Stimulated activated CD4-positive, alpha-beta T cell treated with anti-CD3 and anti-CD28 coated beads, Interleukin-4, amount 100 ng/mL, for 48 hours (primary cell): ENCODE data around the gene CMTM2.

Experiments
- DNase-seq, 2 donors: peaks; one replicate each; pipeline ENCODE4 v3.0.0-alpha.2; 2020; ENCODE audit warnings: low read depth in 2 of 2

The CMTM2 gene, protein sequence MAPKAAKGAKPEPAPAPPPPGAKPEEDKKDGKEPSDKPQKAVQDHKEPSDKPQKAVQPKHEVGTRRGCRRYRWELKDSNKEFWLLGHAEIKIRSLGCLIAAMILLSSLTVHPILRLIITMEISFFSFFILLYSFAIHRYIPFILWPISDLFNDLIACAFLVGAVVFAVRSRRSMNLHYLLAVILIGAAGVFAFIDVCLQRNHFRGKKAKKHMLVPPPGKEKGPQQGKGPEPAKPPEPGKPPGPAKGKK

DNA sequence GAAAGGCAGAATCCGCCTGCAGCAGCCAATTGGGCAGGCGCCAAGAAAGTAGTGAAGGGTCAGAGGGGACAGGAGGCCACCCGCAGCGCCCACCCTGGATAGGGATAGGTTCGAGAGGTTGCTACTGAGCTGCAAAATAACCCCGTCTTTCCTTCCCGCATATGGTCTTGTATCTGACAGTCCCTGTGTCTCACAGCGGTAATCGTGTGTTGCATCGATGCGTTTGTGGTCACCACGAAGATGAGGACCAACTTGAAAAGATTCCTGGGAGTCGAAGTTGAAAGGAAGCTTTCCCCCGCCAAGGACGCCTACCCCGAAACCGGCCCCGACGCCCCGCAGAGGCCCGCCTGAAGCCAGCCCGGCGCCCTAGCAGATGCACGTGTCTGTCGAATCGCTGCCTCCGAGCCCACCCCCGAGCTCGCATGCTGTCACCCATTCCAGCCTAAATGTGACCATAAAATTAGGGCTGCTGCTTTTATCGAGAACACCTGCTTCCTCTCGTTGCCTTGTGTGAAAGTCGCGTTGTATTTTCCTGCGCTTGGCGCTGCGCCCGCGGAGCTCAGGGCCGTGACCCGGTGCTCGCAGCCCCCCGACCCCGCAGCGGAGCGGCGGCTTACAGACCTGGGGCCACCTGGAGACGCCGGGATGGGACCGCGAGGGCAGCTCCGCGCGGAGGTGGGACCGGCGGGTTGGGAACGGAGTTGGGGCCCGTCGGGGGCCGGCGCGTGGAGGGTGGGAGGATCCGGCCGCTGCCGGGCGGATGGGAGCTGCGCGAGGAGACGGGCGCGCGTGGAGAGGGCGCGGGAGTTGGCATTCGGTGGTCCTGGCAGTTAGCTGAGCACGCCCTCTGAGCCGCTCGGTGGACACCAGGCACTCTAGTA is at the start of gene CMTM2:
CMTM2 (plus strand) TSS at position 813 of the 881 bp plus-strand sequence. CDS start 145 bp downstream, outside the sequence.
- no peak for DNase-seq

DNA sequence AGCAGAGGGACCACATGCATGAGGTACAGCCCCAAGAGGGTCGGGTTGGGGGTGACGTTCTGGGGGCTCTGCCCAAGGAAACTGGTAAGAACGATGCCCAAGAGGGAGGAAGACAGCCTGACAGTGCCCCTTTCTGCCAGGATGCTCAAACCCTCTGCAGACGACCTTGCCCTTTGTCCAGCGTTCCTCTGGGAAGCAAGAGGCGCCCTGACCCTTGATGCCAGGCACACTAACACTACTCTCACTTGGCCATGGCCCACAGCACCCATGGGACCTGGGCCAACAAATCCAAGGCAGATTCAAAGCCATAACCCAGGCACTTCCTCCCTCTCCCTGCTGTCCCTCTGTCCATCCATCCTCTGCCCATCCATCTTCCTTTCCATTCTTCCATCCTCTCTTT is 49.8 kb upstream of the CMTM2 start:
- no peak for DNase-seq

DNA sequence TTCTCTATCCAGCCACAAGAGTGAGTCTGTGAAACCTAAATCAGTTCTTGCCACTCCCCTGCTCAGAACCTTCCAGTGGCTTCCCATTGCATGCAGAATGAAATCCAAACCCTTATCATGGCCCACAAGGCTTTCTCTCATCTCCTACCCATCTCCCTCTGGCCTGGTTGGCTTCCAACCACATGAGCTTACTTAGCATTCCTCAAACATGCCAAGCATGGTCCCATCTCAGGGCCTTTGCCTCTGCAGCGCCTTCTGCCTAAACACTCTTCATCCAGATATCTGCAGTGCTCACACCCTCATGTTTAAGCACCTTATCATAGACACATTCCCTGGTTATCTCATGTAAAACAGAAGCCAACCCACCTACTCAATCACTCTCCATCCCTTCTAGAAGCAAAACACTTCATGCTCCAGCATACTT is 44.9 kb upstream of the CMTM2 start:
- no peak for DNase-seq

DNA sequence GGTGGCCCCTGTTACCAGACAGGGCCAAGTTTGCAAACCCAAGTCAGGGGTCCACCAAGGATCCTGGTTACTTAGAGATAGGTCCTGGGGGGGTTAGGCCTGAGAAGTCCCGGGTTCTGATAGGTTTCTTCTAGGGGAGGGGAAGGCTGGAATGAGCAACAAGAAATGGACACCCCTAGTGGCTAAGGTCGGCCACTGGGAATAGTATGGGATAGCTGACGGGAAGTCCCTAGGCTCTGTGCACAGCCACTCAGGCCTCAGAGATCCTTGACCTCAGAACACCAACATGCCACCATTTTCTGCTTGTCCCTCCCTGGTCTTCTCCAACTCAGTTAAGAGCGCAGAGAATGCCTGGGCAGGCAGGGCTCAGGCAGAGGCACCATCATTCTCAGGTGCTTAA is 42.7 kb upstream of the CMTM2 start:
- no peak for DNase-seq

DNA sequence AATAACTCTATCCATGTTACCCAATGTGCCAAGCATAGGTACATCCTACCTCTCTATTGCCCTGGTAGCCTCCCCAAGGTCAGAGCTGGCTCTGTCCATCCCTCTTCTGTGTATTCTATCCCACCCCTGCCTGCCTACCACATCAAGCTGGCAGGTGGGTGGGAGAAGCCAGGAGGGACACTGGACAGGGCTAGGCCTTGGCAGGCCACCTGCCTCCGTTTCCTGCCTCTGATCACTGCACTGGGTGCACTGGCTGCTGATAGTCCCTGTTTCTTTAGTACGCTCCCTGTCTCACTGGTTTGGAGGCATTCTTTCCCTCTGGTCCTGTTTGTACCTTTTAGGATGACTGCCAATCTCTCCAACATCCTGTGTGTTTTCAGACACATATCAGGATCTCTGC is 42.0 kb upstream of the CMTM2 start:
- DNase-seq = no peak

DNA sequence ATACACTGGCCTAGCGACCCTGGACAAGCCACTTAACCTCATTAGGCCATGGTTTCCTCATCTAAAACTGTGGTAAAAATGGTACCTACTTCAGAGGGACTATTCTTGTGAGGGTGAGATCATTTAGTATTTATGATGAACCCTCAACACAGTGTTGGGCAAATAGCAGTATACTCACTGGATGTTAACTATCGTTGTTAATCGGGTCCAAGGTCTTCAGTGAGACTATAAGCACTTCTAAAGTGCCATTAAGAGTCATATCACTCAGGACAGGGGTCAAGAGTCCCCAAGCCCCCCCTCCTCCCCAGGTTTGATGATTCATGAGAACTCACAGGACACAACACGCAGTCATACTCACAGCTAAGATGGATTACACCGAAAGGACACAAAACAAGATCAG is 40.4 kb upstream of the CMTM2 start:
- DNase-seq = no peak

DNA sequence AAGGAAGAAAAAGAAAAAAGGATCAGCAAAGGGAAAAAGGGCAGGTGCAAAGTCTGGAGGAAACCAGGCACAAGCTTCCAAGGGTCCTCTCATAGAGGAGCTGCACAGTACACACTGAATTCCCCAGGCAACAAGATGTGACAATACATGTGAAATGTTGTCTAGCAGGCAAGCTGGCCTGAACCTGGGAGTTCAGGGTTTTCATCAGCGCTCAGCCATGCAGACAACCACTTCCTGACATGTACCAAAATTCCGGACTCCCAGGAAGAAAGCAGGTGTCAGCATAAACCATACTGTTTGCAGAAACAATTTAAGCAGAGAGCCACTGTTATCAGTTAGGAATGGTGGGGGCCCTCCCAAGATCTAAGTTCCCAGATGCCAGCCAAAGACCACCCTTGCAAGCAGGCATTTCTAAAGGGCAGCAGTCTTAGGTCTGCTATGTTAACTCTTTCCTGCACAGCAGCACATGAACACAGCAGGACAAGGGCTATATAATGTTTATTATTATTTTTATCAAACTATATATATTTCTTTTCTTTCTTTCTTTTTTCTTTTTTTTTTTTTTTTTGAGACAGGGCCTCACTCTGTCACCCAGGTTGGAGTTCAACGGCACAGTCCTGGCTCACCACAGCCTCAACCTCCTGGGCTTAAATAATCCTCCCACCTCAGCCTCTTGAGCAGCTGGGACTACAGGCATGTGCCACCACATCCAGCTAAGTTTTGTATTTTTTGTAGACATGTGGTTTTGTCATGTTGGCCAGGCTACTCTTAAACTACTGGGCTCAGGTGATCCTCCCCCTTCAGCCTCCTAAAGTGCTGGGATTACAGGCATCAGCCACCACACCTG is 39.4 kb upstream of the CMTM2 start:
- DNase-seq = no peak

DNA sequence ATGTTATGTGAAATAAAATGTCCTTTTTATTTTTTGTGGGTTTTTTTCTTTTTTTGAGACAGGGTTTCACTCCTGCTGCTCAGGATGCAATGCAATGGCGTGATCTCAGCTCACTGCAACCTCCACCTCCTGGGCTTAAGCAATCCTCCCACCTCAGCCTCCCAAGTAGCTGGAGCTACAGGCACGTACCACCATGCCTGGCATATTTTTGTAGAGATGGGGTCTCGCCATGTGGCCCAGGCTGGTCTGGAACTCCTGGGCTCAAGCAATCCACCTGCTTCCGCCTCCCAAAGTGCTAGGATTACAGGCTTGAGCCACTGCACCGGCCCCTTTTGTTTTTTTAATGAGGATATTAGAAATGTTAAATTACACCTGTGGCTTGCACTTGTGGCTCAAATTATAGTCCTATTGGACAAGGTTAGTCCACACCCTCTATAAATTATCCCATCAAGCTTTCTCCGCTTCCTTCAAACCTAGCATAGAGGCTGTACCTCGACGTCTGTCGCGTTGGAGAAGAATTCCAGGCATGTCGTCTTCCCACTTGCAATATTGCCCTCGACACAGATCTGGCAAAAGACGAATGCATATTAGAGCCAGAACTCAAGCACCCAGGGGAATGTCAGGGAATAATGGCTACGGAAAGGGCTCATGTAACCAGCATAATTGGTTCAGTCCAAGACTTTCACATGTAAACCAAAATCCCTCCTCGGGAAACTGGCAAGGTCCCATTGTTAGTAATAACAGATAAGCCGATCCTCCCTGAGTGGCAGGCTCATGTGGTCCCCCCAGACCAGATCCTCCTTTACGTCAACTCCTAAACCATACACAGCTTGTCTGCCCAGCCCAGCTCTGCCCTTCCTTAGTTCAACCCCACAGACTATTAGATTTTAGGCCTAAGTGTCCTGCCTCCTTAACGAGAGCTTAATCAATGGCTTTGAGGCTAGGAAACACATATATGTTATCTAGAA is 37.6 kb upstream of the CMTM2 start:
- no peak for DNase-seq

DNA sequence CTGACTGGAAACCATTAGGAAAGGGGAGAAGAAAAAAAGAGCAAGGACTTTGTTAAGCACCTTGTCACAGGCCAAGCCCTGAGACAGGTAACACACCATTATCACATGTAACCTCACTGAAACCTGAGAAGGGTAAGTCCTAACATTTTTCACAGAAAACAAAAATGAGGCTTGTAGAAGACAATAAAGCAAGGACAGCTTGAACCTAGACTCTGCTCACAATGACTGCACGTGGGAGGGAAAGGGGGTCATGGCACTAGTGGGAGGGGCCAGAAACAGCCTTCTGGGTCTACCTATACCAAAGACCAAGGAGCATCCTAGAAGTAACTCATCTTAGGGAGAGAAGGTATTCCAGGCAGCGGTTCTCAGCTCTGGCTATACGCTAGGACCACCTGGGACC is 36.9 kb upstream of the CMTM2 start:
- DNase-seq = no peak

DNA sequence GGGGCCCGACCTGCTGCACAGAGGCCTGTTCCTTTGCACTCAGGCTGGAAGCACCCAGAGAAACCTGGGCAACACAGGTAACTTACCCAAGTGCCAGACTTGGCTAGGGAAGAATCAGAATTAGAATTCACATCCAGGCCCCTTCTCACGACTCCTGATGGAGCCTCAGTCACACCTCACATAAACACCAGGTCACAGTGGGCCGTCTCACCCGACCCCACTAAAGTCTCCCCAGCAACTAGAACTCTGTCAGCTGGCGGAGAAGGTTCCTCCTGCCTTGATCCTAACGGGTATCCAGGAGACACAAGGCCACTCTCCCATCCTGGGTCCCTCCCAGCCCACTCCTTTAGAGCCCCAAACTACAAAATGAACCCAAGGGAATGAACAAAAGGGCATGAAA is 35.7 kb upstream of the CMTM2 start:
- DNase-seq = no peak

DNA sequence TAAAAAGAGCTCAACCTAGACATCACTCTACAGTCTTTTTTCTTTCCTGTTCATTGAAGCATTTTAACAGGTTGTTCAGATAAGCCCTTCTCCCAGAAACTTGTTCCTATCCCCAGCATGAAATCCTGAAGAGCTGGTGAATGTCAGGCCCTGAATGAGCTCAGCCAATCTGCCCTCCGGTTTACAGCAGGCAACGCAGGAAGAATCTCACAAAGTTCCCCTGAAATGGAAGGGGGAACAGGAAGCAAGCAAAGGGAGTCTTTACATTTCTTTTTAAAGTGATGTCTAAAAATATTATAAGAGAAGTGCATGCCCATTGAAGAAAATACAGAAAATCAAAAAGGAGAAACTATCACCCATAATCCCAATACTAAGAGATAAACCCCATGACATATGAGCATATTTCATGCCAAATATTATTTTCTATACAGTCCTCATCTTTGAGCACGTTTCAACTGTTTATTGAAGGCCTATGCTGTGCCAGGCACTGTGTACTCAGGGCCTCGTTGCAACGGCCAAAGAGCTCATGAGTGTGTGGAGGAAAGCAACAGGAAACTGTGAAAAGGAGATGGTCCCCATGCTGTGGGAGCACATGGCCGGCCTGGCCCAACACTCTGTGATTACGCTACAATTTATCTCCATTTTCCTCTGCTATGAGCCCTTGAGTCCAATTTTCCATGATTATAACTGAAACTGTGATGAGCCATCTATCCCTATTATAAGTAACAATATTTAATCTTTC is 35.1 kb upstream of the CMTM2 start:
- no peak for DNase-seq

DNA sequence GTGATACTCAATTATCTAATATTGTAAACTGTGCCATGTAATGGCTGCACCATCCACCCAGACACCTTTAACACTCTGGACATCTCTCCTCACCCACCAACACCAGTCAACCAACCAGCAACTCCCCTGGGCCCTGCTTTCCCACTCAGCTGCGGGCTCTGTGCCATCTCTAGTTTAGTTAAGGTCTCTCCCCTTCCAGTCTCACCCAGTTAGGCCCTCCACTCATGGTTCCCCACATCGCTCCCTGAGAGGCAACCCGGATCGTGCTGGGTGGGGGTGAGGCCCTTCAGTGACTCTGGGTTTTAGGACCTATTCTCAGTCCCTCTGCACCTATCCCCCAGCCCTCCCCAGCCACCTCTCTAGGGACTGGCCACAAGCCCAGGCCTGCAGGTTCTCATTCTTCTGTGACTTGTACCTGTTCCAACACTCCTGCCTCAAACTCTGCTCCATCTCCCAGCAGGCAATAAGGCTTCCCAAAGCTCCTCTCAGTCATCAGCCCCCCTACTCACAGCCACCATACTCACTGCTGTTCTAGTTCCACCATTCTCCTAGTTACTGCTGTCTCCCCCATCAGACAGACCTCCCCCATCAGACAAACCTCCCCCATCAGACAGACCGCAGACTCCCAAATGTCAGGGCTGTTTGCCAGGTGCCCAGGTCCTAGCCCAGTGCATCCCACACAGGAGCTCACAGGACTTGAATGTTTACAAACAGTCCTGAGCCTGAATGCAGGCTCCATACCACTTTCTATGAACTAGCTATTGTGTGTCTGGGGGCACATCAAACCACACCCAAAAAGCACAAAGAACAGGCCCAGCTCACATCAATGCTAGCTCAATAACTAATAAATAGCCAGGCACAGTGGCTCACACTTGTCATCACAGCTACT is 31.9 kb upstream of the CMTM2 start:
- DNase-seq = no peak

DNA sequence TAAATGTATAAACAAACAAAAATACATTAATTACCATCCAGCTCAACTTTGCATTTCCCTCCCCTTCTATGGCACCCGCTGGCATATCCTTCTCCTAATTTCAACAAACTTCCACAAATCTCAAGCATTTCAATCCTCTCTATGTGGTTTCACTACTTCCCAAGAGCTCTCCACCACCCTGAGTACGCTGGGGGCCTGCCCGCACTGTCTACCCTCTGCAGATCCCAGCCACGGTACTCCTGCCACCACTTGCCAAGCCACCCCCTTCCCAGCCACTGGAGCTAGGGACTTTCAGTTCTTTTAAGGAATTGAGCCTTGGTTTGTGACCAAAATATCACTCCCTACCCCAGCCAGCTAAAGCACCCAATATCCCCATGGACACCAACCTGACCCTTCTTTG is 31.2 kb upstream of the CMTM2 start:
- no peak for DNase-seq

DNA sequence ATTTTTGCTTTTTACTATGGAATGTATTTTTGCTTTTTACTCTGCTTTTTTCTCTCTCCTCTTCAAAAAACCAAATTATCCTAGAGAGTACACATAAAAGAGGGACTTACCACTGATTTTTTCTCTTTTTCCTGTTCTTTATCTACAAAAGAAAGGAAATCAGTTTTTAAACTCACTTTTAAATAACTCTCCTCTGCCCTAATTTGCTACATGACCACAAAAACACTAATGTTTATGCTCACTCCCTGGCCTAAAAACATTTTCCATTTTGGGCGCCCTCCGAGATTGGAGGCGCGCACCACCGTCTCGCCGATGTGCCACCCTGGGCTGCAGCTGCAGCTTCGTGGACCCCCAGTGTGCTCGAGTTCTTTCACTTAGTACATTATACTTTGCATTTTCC is 30.4 kb upstream of the CMTM2 start:
- no peak for DNase-seq

DNA sequence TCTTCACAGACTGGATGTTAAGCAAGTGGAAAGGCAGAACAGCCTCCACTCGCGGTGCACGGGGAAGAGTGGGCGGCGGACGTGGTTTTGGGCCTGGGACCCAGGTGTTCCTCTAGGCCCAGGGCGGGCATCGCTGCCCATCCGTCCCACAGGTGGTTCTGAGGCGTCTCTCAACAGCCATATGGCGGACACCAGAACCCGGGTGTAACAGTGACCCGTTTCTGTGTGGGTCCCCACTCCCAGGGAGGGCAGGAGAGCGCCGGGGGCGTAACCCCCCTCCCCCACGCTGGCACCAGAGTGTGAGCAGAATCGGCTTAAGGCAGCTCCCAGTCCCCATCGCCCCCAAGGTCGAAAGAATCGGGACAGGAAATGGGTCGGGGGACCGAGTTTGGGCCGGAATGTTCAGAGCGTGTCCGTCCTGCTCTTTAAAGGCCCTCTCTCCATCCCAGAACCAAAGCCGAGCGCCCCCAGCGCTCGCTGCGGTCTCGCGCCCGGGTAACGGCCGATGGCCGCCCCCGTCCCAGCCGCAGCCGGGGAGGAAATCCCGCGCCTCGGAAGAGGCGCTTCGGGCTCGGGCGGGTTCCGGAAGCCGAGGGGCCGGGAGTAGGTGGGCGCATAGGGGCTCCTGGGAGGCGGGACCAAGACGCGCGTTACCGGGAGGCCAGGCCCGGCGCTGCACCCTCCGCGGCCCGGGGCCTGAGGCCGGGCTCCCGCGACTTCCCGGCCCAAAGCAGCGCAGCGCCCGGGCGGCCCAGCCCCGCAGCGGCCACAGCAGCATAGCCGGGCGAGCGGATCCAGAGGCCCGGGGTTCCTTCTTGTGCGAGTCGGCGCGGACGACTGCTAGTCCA is 29.8 kb upstream of the CMTM2 start, which contains the start of gene TK2:
TK2 (minus strand) TSS at position 839 of the 848 bp plus-strand sequence; CDS start at position 778, 61 bp downstream.
- DNase-seq = peak; percentile 54 to 68

DNA sequence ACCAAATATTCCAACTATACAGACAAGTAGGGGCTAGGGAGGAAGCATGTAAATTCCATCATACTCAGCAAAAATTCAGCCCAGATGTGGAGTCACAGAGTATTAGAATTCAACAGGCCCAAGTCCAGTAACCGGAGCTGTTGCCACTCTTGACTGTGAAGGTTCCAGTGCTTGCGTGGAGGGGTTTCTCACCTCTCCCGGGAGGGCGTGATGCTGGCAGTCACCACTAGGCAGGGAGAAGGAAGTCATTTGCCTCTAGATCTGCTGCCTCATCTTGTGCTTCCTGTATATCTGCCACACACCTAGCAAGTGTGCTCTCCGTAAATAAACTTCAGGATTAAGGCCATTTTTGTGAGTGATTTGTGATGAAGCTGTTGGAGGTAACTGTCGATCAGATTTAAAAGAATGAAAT is 27.9 kb upstream of the CMTM2 start:
- peak in 1 of 2 donors; percentile 33 for DNase-seq

DNA sequence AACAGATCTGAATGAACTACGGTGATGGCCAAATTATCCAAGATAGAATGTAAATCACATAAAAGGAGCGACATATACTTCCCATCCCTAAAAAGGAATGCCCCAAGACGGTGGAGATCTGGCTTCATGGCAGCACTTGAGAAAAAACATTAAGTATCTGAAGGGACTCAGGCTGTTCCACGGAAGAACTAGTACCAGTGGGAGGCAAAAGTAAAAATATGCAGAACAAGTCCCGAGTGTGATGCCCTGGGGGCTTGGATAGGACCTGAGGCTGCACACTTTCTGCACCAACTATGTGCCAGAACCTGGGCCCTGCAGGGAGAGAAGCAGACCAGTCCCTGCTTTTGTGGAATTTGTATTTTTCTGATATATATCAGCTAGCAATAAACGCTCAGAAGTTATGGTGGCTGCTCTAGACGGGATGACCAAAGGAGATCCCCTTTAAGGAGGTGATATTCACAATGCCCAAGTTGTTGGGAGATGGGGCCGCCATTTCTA is 27.4 kb upstream of the CMTM2 start:
- DNase-seq = no peak
